Measurements from ENCODE around the gene MARK3. TPM values are rescaled to one million over a fixed set of nuclear protein-coding genes. Genes with fewer than 3 reads are reported as not detected.

The MARK3 gene
- total and polyA plus RNA-seq, 2 of the 4 experiments (the other 2 are of a cell fraction): 78.5 to 80.5 TPM

- no peak for TF ChIP-seq CTCF (conservative IDR thresholded peaks at IDR 0.05; ENCODE audit: low read depth, low read length)
Measured at GRCh38 chr14:103404032-103404918, 19.1 kb downstream of the MARK3 start (continued).

GRCh38 chr14:103404920-103405319 lies 19.7 kb downstream of the MARK3 start:
- in situ Hi-C loops (cut with MboI; ENCODE audit: low sequenced_read_pairs): no loop called here
- no peak overlapping the region for H3K27ac ChIP-seq (ENCODE audit: insufficient read depth, low read length)
- no peak overlapping the region for H2AFZ ChIP-seq (replicated peaks; ENCODE audit: low read length, poor library complexity)
- H3K36me3 ChIP-seq (ENCODE audit: control insufficient read depth, insufficient read depth, low read length): peaks cover 6% of the 10 kb centered on the region; the same call in 1 of the 2 replicates
- no TSS peak for BruUV-seq (replicated peaks)
- H2AK9ac ChIP-seq (replicated peaks; ENCODE audit: low read depth, low read length, poor library complexity): no peak overlapping the region
- no peak overlapping the region for H3K56ac ChIP-seq (ENCODE audit: extremely low read depth, insufficient read depth, low read length)
- no peak overlapping the region for H3K4me3 ChIP-seq (ENCODE audit: insufficient read depth, low read depth, low read length)
- H3K23ac ChIP-seq (ENCODE audit: low read depth, low read length): no peak overlapping the region
- no peaks in the 10 kb centered on the region for H3K9me3 ChIP-seq (ENCODE audit: control insufficient read depth, insufficient read depth, low read length)
- H3K9ac ChIP-seq (ENCODE audit: low read depth, low read length): no peak overlapping the region
- H2BK20ac ChIP-seq (ENCODE audit: low read depth, low read length): no peak overlapping the region
- CTCF ChIA-PET: interaction anchor here (0.6 kb wide), 1 partner anchor 81 kb away, joined by 3 read pairs; no protein-coding TSS in a partner anchor
- H3K9me1 ChIP-seq (ENCODE audit: insufficient read depth, low read length): peaks cover 23% of the 10 kb centered on the region
- intact Hi-C loops (cut with micrococcal nuclease): no loop called here
- H2BK120ac ChIP-seq (ENCODE audit: low read depth, low read length): no peak overlapping the region
- no CpG with 5 or more reads among the region's 7 CpGs for WGBS, 2 experiments (ENCODE audit: extremely low coverage in 2 of 2, insufficient read length in 1 of 2)
- TF ChIP-seq RCOR1 (IDR thresholded peaks at IDR 0.05; ENCODE audit: insufficient replicate concordance, low read length): no peak
- TF ChIP-seq USF2 (IDR thresholded peaks at IDR 0.05; ENCODE audit: low read depth, low read length): no peak
- no peak for TF ChIP-seq CEBPB (IDR thresholded peaks at IDR 0.05; ENCODE audit: low read depth, low read length)
- H3K14ac ChIP-seq (replicated peaks; ENCODE audit: low read depth, low read length): no peak overlapping the region
- H3K18ac ChIP-seq (ENCODE audit: low read depth, low read length): no peak overlapping the region
- no peak overlapping the region for H2BK15ac ChIP-seq (ENCODE audit: low read depth, low read length)
- POLR2A ChIA-PET (ENCODE audit: unreplicated experiment): no interaction called here
- peaks cover 5 to 62% of the 10 kb centered on the region in 2 experiments; a peak in 3 of 4 replicates for H3K79me1 ChIP-seq (ENCODE audit: low read depth in 1 of 2, low read length in 2 of 2)
- no peak overlapping the region for H4K8ac ChIP-seq (ENCODE audit: low read depth in 2 of 2, low read length in 2 of 2)
- H2AK5ac ChIP-seq (ENCODE audit: low read depth, low read length): no peak overlapping the region
- dilution Hi-C loops (cut with HindIII; ENCODE audit: low sequenced_read_pairs, unreplicated experiment): no loop called here
- no peaks in the 10 kb centered on the region for H3K27me3 ChIP-seq (ENCODE audit: control insufficient read depth, insufficient read depth, low read length)
- H3K4me1 ChIP-seq (ENCODE audit: control insufficient read depth, insufficient read depth, low read length): peaks cover 14% of the 10 kb centered on the region
- H3K4ac ChIP-seq (ENCODE audit: low read depth, low read length): no peak overlapping the region
- DNase-seq: no peak
- H4K91ac ChIP-seq (ENCODE audit: insufficient read depth, low read depth, low read length): no peak overlapping the region
- H4K5ac ChIP-seq (ENCODE audit: low read depth, low read length): no peak overlapping the region
- H4K20me1 ChIP-seq (ENCODE audit: insufficient read depth, low read length): peaks cover 77% of the 10 kb centered on the region
- no peak overlapping the region for H3K4me2 ChIP-seq (ENCODE audit: low read depth, low read length)
- ATAC-seq (ENCODE audit: low read depth): no peak
- H2BK5ac ChIP-seq (ENCODE audit: low read depth, low read length, poor library complexity, severe bottlenecking): no peak overlapping the region

Data from IMR-90 (cell line).